Measurements from ENCODE around the gene SCUBE1. TPM values are rescaled to one million over a fixed set of nuclear protein-coding genes. Genes with fewer than 3 reads are reported as not detected.

The SCUBE1 gene
- total and polyA plus RNA-seq, 2 of the 4 experiments (the other 2 are of a cell fraction) = not detected

DNA sequence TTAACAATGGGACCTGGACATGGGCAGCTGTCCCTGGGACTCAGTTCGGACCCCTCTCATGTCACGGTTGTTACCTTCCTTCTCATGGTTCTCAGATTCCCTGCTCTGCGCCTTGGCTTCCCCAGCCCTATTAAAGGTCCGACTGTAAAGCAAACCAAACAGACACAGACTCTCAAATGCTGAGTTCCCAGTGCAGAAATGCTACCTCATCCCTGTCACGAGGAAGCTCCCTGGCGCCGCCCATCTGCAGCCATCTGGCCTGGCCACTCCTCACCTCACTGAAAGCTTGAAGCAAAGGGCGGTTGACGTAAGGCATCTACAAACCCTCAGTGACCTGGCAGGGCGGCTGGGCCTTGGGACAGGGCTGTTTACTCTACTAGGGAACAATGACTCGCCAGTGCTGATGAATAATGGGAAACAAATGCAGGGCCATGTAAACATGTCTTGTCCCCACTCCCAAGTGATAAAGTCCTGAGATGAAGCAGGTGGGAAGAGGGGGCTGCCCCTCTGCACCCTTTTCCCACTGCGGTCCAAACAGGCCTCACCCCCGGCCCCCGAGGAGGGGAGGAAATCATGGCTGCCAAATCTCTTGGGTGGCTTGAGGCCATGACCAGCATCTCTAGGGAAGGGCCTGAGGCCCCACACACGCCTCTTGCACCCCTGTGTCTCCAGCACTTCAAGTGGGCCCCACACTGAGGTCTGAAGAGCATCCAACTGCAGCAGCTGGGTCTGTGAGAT, 49.3 kb downstream of the SCUBE1 start:
- CTCF ChIA-PET = interaction anchor here (0.6 kb wide), 1 partner anchor 92 kb away, joined by 3 read pairs; no protein-coding TSS in a partner anchor
- H4K20me1 ChIP-seq (ENCODE audit: insufficient read depth, low read length) = no peaks in the 10 kb centered on the region
- no peaks in the 10 kb centered on the region for H3K79me1 ChIP-seq (ENCODE audit: low read depth in 1 of 2, low read length in 2 of 2)
- H2AFZ ChIP-seq (replicated peaks; ENCODE audit: low read length, poor library complexity) = peak overlapping the region; percentile 59
- H3K4me2 ChIP-seq (ENCODE audit: low read depth, low read length) = no peak overlapping the region
- peak overlapping the region; percentile 64 for H2BK120ac ChIP-seq (ENCODE audit: low read depth, low read length)
- intact Hi-C loops (cut with micrococcal nuclease) (no loop called here), dilution Hi-C loops (cut with HindIII; ENCODE audit: low sequenced_read_pairs, unreplicated experiment) (no loop called here), in situ Hi-C loops (cut with MboI; ENCODE audit: low sequenced_read_pairs) (no loop called here)
- no peak overlapping the region for H4K5ac ChIP-seq (ENCODE audit: low read depth, low read length)
- H2BK20ac ChIP-seq (ENCODE audit: low read depth, low read length) = no peak overlapping the region; the same call in 1 of the 2 replicates
- H2AK5ac ChIP-seq (ENCODE audit: low read depth, low read length) = no peak overlapping the region
- no peaks in the 10 kb centered on the region for H3K36me3 ChIP-seq (ENCODE audit: control insufficient read depth, insufficient read depth, low read length)
- no peak overlapping the region for H2AK9ac ChIP-seq (replicated peaks; ENCODE audit: low read depth, low read length, poor library complexity)
- peak; percentile 60 for ATAC-seq (ENCODE audit: low read depth)
- H3K27me3 ChIP-seq (ENCODE audit: control insufficient read depth, insufficient read depth, low read length) = peaks cover 3% of the 10 kb centered on the region; the same call in 1 of the 2 replicates
- no TSS peak for BruUV-seq (replicated peaks)
- H3K14ac ChIP-seq (replicated peaks; ENCODE audit: low read depth, low read length) = no peak overlapping the region
- POLR2A ChIA-PET (ENCODE audit: unreplicated experiment) = no interaction called here
- H3K23ac ChIP-seq (ENCODE audit: low read depth, low read length) = no peak overlapping the region
- 30% methylated on average over 3 of the region's 15 CpGs; no CpG with 5 or more reads in 1 of the 2 experiments for WGBS, 2 experiments (ENCODE audit: extremely low coverage in 2 of 2, insufficient read length in 1 of 2)
- no peaks in the 10 kb centered on the region for H3K9me3 ChIP-seq (ENCODE audit: control insufficient read depth, insufficient read depth, low read length)
- no peak overlapping the region for H3K56ac ChIP-seq (ENCODE audit: extremely low read depth, insufficient read depth, low read length)
- TF ChIP-seq FOS (IDR thresholded peaks at IDR 0.05; ENCODE audit: low read depth, low read length) = peak; percentile 27; the same call in 1 of the 2 replicates
- TF ChIP-seq, protein P1, sequence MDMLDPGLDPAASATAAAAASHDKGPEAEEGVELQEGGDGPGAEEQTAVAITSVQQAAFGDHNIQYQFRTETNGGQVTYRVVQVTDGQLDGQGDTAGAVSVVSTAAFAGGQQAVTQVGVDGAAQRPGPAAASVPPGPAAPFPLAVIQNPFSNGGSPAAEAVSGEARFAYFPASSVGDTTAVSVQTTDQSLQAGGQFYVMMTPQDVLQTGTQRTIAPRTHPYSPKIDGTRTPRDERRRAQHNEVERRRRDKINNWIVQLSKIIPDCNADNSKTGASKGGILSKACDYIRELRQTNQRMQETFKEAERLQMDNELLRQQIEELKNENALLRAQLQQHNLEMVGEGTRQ (IDR thresholded peaks at IDR 0.05; ENCODE audit: low read depth, low read length) = no peak
- H4K91ac ChIP-seq (ENCODE audit: insufficient read depth, low read depth, low read length) = no peak overlapping the region
- H3K9me1 ChIP-seq (ENCODE audit: insufficient read depth, low read length) = peaks cover 6% of the 10 kb centered on the region
- peak overlapping the region; percentile 33; the same call in 1 of the 2 replicates for H3K18ac ChIP-seq (ENCODE audit: low read depth, low read length)
- no peak overlapping the region for H3K4me3 ChIP-seq (ENCODE audit: insufficient read depth, low read depth, low read length)
- peaks cover 11% of the 10 kb centered on the region; the same call in 1 of the 2 replicates for H3K4me1 ChIP-seq (ENCODE audit: control insufficient read depth, insufficient read depth, low read length)
- H2BK15ac ChIP-seq (ENCODE audit: low read depth, low read length) = no peak overlapping the region
- H4K8ac ChIP-seq (ENCODE audit: low read depth in 2 of 2, low read length in 2 of 2) = no peak overlapping the region; a peak in 1 of 4 replicates
- no peak overlapping the region for H2BK5ac ChIP-seq (ENCODE audit: low read depth, low read length, poor library complexity, severe bottlenecking)
- H3K27ac ChIP-seq (ENCODE audit: insufficient read depth, low read length) = peak overlapping the region; percentile 13; the same call in 1 of the 2 replicates
- no peak overlapping the region for H3K9ac ChIP-seq (ENCODE audit: low read depth, low read length)
- peak overlapping the region; percentile 48; the same call in 1 of the 2 replicates for H3K4ac ChIP-seq (ENCODE audit: low read depth, low read length)
- DNase-seq = peak; percentile 60

Measured in IMR-90 (cell line).